Right ventricle myocardium superior (tissue), 1 donor: ENCODE data around the gene TMEM169. TPM values are rescaled to one million over a fixed set of nuclear protein-coding genes. Genes with fewer than 3 reads are reported as not detected.

Experiments
- ATAC-seq: fragments of 200-7000 bp; cut with Tn5 transposase; one replicate; pipeline ENCODE4 v1.9.1; 2020; ENCODE audit warnings: mild to moderate bottlenecking; ENCODE audit not compliant: poor library complexity
- DNase-seq: peaks from one replicate; pipeline ENCODE4 v3.0.0-alpha.2; 2020
- intact Hi-C: fragments of 100-400 bp; cut with DNase I; formaldehyde crosslinking; loops from one replicate; pipeline ENCODE4 v1.11.2; 2022
- total RNA-seq: library from RNA; stranded (reverse); fragmentation: NEBNext Ultra II Directional; extraction: Animal tissue kit (Norgen Biotek cat#: 25700); gene quantifications from one replicate; pipeline ENCODE4 v1.2.1, GENCODE V29; 2021
- donor health status: DM: no; HTN: yes; CAD: no; lungs with severe emphysema.

Gene TMEM169
- total RNA-seq, 1 donor from 2014 or later: 0.62 TPM

- no peak for ATAC-seq
- intact Hi-C loops: no loop called here
- DNase-seq: no peak
Observed at GRCh38 chr2:216149741-216150140, 68.0 kb downstream of the TMEM169 start.

- intact Hi-C loops: no loop called here
- DNase-seq: no peak
- no peak for ATAC-seq
Observed at GRCh38 chr2:216151313-216152025, 69.8 kb downstream of the TMEM169 start.

Other genes starting within 250 kb of the TMEM169 start
- gene MREG, start 68.4 kb upstream of the TMEM169 start, total RNA-seq: 0.38 TPM
- 6.0 TPM for gene PECR, start 110 bp upstream of the TMEM169 start, total RNA-seq
- gene XRCC5, start 27.4 kb downstream of the TMEM169 start, total RNA-seq: 125 TPM